NCI-H2227 (cell line): Measurements from ENCODE around the gene DCUN1D4.

Experiments
- DNase-seq: peaks from one replicate; lab custom pipeline; 2025; ENCODE audit not compliant: unreplicated experiment; lab: John Stamatoyannopoulos, UW

Gene DCUN1D4

DNA sequence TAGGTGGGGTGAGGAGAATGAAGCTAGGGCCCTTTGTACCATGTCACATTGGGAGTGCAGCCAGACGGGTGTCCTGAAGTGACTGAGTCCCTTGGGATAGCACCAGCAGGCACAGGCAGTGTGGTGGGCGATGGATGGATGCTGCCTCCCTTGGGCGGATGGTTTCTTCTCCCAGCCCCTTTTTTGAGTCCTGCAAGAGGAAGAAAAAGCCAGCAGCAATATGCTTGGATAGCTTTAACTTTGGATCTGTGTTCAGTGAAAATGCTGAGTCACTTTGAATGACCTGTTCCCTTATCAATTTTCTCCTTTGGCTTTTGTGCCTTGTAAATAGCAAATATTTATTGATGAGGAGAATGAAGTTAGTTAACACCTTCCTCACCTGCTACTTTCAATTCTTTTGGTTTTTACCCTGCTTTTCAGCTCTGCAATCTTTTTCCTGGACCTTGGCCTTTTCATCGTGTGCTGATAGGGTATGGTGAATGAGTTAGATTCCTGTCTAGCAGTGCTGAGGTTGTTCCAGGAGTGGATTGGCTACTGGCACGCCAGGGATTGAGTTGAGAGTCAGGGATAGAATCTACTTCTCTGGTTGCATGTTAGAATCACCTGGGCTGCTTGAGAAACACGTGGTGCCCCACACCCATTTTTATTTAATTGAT lies 10.2 kb downstream of the DCUN1D4 start:
- DNase-seq, result no peak

DNA sequence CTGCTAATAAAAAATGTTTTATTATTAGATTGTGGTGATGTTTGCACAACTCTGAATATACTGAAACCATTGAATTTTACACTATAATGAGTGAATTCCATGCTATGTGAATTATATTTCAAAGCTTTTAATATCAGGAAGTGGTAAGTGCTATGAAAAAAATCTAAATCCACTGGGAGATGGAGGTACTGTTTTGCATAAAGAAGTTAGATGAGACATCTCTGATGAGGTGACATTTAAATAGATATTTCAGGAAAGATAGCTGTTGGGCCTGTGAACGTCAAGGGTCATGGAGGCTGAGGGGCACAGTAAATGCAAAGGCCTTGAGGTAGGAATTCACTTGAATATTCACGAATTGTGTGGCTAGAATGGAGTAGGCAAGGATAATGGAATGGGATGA lies 12.3 kb downstream of the DCUN1D4 start:
- DNase-seq, result no peak

DNA sequence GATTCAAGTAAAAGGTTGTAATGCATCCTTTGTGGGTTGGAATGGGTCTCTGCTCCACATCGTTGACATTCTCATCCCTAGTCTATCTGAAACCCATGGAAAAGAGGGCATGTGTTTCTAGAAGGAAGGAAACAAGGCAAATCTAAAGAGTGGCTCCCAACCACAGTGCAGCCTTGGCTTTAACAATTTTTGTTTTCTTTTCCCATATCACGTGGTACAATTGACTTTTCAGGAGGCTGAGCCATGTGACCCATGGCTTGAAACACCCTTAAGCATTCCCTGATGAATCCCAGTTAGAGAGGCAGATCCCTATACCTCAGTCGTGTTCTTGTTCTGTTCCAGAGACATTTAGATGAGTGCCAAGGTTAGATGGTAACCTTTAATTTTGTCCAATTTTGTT lies 12.8 kb downstream of the DCUN1D4 start:
- DNase-seq, result no peak

DNA sequence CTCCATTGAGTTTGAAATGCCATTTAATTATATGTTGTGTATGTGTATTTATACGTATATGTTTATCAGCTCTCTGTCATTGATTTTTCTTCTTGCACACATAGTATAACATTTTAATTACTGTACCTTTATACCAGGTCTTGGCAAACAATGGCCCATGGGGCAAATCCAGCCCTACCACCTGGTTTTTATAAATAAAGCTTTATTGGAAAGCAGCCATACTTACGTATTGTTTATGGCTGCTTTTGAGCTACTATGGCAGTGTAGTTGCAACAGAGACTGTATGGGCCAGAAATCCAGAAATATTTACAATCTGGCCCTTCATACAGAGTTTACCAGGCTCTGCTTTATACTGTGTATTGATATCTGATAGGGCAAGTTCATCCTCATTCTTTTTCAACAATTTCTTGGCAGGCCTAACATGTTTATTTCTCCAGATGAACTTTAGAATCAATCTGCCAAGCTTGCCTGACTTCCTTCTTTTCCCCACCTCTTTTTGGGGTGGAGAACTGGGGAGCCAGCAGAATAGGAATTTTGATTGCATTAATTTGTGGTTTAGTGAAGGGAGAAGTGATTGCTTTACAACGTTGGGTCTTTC lies 15.8 kb downstream of the DCUN1D4 start:
- no peak for DNase-seq

DNA sequence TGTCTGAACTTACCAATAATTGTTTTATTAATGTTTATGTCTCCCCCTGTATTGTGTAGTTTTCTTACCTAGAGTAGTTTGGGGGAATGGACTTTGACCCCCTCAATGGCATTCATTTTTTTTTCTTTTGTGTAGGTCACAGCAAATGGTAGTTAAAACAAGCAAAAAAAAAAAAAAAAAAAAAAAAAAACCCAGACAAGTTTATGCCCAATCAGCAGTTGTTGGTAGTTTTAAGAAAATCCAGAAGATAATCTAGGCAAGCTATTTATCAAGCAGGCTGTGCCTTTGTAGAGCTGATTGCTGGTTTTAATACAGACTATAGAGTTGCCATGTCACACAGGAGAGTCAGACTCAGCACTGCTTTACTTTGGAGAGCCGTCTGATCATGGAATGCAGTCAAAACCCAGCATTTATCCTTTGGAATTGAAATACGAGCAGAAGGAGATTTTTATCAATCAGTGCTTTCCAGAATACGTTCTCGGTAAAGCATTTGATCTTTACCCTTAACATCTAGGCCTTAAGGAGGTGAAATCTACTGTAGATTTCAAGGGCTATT lies 16.6 kb downstream of the DCUN1D4 start:
- DNase-seq, result no peak

DNA sequence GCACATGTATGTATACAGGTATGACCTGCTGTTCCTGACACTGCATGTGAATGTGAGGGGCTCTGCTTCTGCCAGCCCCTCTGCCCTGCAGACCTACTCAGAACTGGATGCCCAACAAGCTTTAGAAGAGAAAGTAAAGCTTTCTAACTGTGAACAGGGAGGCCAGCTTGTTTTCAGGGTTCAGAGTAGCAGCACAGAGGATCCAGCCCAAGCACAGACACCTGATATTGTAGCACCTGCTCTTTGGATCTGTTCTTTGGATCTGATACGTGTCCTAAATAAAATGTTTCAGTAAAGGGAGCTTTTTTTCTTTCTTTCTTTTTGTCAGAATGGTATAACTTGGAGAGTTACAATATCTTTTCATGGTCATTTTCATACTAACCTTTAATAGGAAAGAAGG lies 19.2 kb downstream of the DCUN1D4 start:
- DNase-seq, result no peak

DNA sequence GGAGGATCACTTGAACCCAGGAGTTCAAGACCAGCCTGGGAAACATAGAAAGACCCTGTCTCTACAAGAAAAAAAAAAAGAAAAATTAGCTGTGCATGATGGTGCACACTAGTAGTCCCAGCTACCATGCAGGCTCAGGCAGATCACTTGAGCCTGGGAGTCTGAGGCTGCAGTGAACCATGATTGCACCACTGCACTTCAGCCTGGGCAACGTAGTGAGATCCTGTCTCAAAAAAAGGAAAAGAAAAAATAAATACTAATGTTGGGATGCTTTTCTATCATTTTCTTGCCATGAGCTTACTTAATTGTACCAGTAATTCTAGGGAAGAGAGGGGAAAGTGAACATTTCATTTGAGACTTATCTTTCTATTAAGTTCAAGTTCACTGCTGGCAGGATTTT lies 19.8 kb downstream of the DCUN1D4 start:
- no peak for DNase-seq

DNA sequence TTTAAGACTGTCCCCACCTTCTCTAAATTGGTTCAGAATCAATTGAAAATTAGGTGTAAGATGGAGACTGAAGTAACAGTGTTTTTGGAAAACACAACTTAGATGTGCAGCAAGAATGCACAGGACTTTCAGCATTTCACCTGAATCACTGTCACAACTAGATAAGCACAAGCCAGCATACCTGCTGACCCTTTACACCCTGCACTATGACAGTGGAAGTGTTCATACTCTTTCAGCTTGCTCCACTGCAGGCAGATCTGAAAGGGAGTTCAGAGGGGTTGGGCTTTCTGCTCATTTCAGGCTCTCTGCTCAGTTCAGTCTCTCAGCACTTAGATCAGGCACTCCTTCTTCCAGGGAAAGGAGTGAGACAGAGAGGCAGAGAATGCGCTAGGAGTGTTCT lies 22.8 kb downstream of the DCUN1D4 start:
- DNase-seq, result no peak

DNA sequence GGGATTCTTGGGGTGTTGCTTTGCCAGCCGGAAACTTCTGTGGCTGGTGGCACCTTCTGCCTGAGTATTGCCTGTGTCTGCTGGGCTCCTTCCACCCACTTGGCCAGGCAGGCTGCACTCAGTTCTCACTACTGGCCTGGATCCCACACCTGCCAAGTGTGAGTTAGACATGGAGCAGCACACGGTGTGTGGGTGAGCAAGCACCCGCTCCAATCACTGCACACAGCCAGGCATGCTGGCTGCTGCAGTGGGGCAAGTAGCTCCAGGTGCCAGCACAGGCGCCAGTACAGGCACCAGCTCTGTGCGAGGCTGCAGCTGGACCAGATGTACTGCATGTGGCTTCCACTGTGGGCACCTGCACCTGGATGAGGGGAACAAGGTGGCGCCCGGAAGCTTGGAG lies 23.9 kb downstream of the DCUN1D4 start:
- no peak for DNase-seq

DNA sequence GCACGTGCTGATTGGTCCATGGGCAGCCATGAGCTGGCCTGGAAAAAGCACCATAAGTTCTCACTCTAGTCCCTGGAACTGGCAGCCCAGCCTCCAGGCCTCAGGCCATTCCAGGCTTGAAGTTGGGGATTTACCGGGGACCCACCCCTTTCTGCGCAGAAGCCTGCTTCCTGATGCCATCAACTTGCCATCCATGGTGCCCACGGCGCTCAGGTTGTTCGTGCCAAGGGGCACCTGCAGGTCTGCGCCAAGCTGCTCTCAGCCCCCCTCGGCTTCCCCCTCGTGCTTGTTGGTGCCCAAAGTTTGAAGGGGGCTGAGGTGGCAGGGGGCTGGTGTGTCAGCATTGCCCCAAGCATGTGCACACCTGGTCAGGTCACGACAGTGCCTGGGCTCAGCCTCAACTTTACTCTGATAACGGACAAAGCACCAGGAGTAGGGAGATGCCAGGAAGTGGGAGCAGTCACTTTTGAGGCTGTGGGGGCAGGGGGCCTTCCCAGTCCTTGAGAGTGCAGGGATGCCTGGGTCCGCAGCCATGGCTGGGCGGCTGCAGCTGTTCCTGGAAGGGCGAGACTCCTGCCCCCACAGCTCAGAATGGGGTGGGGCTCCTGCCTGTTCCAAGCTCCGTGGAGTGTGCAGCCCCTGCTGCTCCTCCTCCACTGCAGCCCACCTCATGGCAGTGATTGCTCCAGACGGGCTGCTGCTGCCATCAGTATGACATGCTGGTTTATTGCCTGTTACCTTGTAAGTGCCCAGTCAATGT lies 24.9 kb downstream of the DCUN1D4 start:
- DNase-seq, result no peak

DNA sequence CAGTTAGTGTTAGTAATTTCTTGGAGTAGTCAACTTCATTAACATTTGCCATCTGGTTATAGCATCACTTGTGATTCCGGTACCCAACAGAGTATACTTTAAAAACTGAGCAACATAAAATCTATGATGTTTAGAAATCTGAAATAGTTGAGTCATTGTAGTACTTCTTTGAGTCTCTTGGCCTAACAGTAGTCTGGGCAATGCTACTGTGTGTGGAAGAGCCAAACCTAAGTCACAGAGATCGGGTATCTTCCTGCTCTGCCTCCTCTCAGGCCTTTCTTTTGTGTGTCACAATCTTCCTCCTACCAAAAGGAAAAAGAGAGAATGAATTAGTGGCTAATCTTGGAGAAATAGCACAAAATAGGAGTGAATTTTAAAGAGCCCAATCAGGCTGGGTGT lies 25.5 kb downstream of the DCUN1D4 start:
- DNase-seq, result no peak

DNA sequence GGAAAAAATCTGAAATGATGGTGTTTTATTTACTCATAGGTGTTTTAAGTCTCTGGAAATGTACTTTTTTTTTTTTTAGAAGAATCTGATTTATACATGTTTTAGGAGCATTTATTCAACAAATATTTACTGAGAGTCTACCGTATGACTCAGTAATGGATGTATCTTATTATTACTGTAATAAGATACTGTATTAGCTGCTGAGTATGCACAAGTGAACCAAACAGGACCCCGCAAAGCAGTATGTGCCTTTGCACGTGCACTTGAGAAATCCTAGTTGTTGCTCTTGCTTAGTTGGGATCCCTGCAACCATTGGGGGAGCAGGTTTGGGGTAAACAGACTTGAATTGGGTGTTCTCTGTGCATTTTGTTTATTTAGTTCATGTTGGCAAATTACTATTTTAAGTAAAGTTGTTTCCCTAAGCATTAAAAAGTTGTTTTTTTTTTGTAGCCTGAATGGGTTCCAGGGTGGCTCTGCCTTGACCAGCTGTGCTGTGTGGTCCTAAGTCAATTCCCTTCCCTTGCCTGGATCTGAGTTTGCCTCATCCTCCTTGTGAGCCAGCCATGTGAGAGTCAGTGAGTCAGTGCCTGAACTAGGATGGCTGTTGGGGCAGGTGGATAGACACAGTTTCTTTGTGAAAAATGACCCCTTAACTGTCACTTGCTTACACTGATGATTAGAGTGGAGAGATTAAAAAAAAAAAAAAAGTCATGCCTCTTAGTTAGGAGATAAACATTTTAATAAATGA lies 27.7 kb downstream of the DCUN1D4 start:
- DNase-seq, result no peak

DNA sequence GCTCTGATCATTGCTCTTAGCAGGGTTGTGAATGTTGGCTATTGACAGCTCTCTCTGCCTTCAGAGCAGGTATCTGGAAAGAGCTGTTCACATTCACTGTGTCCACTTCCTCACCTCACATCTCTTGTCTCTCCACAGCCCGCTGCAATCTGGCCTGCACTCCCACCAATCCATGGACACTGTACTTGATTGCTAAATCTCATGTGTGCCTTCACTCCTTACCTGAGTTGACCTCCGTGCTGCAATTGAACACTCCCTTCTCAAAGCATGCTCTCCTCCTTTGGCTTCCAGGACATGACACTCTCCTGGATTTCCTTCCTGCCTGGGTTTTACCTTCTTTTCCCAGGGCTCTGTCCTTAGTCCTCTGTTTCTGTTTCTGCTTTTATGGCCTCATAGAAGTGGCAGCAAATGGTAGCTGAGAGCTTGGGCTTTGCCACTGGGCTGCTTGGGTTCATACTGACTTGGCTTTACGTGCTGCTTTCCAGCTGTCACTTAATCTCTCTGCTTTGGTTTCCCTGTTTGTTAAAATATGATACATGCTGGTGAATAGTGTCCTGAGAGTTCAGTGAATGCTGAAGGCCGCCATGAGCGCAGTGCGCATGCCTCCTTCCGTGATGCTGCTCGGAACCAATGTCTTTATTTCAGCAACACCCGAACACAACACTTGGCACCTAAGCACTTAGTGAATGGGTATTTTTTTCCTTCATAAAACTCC lies 29.5 kb downstream of the DCUN1D4 start:
- DNase-seq, result no peak

DNA sequence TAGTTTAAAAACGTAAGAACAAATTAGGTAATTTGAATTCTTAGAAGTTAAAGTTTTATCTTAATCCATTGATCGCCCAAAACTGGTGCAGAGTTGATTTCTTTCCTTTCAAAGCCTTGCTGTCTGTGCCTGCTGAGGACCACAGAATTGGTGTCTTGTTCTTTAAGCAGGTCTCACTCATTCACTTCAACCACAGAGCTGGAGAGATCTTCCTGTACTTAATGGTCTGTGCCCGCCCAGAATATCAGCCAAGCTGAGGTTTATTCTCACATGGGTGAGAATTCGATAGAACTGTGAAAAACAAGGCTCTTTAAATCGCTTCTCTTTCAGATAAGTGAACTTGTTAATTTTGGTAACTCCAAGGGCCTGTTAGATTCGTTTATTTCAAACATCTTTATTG lies 31.6 kb downstream of the DCUN1D4 start:
- DNase-seq, result no peak

DNA sequence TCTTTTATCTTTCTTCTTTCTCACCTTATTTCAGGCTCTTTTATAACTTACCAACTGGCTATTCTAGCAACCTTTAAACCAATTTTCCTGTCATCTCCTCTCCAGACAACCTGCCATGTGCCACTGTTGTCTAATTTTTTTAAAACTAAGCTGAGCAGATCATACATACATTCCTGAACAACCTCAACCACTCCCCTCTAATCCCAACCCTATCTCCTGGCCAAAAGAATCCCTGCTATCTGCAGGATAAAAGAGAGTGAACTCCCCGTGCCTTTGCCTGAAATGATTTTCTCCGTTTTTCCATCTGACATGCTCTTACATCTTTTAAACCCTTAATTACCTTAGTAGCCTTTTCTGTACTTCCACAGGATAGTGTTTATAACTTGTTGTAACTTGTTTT lies 35.5 kb downstream of the DCUN1D4 start:
- no peak for DNase-seq

DNA sequence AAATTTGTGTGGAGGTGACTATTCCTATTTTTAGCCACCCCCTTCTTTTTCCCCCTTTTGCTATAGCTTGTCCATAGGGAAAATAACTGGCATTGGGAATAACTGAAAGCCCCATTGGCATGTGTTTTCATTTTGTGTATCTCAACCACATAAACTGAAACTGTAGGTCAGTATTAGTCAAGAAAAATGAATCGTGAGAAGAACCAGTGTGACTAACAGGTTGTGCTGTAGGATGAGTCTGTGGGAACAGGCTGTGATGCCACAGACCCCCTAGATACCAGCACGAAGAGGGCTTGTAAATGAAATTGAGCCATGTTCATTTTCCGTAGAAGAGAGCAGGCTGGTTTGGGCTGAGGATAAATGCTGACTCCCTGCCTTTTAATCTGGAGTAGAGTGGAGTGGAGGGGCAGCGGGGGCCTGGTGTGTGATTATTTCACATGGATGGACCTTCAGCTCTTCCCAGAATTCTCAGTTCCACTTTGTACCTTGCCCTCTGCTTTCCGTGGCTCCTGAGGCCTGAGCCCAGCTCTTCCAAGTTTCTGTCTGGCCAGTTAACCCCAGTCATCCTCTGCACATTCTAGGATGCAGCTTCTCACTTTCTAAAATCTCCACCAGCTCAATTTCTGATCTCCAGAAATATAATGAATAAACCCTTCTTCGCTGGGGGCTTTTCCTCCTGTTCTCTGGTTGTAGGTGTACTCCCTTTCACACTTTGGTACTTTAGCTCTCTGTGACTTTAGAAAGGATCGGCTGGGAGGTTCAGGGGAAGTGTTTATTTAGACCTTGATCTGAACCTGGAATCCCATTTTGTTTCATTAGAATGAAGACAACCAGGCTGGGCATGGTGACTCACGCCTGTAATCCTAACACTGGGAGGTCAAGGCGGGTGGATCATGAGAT lies 37.3 kb downstream of the DCUN1D4 start:
- DNase-seq, result no peak

DNA sequence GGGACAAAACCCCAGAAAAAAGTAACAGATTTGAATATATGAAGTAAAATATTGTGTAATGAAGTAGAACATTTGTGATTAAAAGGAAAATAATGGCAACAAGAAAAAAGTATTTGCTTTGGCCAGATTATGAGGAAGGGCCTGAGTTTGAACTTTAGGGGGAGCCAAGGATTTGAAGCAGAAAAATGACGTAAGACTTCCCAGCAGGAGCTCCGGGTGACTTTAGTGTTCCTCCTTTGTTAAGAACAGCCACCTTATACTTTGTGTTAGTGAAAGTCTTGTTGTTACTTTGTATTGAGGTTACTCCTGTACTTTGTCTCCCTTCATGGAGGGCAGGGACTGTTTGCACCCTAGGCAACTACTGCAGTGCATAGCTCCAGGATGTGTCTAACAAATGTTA lies 41.1 kb downstream of the DCUN1D4 start:
- DNase-seq, result no peak

DNA sequence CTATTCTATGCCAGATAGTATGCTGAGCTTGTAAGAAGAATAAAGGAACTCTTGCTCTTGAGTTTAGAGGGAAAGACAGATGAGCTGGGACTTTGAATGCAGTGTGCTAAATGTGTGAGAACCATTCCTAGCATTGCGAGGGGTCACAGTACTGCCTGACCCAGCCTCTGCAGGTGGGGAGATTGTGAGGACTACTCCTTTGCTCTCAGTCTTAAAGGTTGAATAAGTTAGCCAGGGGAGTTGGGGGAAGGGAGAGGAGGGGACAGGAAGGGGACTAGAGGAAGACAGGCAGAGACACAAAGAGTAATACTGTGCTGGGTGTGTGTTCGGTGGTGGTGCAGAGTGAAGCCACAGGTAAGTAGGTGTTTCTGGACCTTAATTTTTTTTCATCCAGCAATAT lies 41.7 kb downstream of the DCUN1D4 start:
- DNase-seq, result no peak

DNA sequence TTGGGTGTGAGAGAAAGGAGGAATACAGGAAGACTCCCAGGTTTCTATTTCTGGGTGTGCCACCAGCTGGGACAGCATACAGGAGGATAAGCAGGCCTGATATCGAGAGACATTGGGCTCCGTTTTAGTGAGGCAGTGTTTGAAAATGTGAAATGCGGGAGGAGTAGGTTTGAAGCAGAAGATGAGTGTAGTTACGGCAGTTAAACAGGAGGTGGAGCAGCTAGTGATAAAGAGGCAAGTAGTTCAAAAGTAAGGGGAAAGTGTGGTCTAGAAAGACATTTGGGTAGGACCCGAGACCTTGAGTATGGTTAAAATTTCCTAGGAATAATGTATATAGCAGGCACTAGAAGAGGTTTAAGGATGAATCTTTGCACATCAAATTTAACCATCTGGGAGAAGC lies 42.4 kb downstream of the DCUN1D4 start:
- peak; percentile 18 for DNase-seq

DNA sequence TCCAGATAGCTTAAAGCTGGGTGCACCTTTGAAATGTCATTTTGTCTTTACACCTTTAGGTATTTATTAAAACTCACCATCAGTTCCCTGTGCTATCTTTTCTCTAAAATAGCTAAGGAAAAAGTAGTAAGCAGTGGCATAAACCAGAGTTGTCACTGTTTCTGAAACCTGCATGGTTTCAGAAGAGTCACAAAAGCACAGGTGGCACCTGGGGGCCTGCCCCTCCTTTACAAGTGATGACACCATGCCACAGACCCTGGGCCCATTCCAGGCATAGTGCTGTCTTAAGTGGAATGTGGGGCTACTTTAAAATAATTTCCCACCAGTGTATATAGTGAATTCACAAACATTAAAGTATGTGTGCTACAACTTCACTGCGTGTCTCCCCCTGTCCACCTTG lies 47.8 kb downstream of the DCUN1D4 start:
- no peak for DNase-seq
